ENCODE results near the gene ATG9B.

The ATG9B gene, protein sequence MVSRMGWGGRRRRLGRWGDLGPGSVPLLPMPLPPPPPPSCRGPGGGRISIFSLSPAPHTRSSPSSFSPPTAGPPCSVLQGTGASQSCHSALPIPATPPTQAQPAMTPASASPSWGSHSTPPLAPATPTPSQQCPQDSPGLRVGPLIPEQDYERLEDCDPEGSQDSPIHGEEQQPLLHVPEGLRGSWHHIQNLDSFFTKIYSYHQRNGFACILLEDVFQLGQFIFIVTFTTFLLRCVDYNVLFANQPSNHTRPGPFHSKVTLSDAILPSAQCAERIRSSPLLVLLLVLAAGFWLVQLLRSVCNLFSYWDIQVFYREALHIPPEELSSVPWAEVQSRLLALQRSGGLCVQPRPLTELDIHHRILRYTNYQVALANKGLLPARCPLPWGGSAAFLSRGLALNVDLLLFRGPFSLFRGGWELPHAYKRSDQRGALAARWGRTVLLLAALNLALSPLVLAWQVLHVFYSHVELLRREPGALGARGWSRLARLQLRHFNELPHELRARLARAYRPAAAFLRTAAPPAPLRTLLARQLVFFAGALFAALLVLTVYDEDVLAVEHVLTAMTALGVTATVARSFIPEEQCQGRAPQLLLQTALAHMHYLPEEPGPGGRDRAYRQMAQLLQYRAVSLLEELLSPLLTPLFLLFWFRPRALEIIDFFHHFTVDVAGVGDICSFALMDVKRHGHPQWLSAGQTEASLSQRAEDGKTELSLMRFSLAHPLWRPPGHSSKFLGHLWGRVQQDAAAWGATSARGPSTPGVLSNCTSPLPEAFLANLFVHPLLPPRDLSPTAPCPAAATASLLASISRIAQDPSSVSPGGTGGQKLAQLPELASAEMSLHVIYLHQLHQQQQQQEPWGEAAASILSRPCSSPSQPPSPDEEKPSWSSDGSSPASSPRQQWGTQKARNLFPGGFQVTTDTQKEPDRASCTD

DNA sequence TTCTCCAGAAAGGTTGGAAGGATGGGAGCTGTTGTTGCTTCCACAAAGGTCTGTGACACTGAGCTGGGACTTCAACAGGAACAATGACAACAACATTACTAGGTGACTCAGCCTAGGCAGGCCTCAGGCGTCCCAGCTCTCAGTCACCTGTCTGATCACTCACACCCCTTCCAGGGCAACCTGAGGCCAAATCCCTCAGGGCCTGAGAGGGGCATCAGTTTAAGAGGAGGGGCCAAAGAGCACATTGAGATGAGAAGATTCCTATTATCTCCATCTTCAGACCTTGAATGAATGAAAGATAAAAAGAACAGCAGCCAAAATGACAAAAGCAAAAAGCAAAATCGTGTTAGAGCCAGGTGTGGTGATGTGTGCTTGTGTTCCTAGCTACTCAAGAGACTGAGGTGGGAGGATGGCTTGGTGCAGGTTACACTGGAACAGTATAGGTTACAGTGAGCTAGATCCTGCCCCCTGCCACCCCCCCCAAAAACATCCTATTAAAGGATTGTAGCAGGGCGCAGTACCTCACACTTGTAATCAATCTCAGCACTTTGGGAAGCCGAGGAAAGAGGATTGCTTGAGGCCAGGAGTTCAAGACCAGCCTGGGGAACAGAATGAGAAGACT is at the start of gene ATG9B:
ATG9B (minus strand) TSS at position 60 of the 622 bp plus-strand sequence. CDS start 71 bp downstream, outside the sequence.
- DNase-seq = no peak

- no peak for DNase-seq
Observed at GRCh38 chr7:151073990-151074389, 49.7 kb upstream of the ATG9B start.

- no peak for DNase-seq
Observed at GRCh38 chr7:151071032-151071866, 47.0 kb upstream of the ATG9B start.

DNA sequence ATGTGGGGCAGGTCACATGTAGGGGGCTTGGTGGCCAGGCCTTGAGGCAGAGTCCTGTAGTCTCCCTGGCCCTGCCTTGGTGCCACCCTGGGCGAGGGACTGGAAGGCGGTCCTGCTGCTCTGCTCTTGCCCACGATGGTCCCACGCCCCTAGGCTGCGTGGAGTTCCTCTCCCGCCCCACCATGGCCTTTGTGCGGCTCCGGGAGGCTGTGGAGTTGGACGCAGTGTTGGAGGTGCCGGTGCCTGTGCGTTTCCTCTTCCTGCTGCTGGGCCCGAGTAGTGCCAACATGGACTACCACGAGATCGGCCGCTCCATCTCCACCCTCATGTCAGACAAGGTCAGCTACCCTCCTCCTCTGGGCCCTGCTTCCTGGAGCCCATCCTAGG is 46.3 kb upstream of the ATG9B start:
- DNase-seq = no peak

GRCh38 chr7:151069841-151070573 is 45.7 kb upstream of the ATG9B start:
- DNase-seq = no peak

DNA sequence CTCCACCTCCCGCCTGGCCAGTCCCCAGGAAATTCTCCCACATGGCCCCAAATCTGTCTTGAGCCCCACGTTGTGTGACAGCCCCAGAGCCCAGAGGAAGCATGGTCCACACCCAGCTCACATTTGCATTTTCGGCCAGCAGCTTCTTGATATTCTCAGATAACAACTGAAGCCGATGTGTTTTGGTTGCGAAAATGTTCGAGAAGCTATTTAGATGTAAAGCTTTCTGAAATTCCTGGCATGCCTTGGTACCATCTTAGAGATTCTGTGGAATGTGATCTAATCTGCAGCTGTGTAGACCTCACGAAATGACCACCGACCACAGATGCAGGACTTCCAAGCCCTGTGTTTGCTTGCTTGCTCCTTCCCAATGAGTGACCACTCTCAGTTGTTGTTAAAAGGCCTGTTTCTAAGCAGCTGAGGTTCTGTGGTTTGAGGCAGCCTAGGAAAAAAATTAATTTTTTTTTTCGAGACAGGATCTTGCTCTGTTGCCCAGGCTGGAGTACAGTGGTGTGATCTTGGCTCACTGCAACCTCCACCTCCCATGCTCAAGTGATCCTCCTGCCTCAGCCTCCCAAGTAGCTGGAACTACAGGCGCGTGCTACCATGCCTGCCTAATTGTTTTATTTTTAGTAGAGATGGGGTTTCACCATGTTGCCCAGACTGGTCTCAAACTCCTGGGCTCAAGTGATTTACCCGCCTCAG is 43.9 kb upstream of the ATG9B start:
- DNase-seq = no peak

GRCh38 chr7:151066273-151066974 is 42.1 kb upstream of the ATG9B start:
- no peak for DNase-seq

- DNase-seq = no peak
Observed at GRCh38 chr7:151065516-151065915, 41.2 kb upstream of the ATG9B start.

GRCh38 chr7:151064993-151065392 is 40.7 kb upstream of the ATG9B start:
- no peak for DNase-seq

DNA sequence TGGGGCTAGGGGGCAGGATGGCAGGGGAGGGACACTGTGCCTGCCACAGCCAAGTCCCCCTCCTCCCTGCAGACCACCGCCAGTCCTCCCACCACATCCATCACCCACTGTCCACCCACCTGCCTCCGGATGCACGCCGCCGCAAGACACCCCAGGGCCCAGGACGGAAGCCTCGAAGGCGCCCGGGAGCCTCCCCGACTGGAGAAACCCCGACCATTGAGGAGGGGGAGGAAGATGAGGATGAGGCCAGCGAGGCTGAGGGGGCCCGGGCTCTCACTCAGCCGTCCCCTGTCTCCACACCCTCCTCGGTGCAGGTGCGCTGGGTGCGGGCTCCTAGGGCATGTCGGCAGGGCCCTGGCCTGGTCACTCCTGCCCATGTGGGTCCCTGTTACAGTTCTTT is 40.2 kb upstream of the ATG9B start:
- no peak for DNase-seq

GRCh38 chr7:151063212-151063561 is 38.9 kb upstream of the ATG9B start:
- DNase-seq = no peak

DNA sequence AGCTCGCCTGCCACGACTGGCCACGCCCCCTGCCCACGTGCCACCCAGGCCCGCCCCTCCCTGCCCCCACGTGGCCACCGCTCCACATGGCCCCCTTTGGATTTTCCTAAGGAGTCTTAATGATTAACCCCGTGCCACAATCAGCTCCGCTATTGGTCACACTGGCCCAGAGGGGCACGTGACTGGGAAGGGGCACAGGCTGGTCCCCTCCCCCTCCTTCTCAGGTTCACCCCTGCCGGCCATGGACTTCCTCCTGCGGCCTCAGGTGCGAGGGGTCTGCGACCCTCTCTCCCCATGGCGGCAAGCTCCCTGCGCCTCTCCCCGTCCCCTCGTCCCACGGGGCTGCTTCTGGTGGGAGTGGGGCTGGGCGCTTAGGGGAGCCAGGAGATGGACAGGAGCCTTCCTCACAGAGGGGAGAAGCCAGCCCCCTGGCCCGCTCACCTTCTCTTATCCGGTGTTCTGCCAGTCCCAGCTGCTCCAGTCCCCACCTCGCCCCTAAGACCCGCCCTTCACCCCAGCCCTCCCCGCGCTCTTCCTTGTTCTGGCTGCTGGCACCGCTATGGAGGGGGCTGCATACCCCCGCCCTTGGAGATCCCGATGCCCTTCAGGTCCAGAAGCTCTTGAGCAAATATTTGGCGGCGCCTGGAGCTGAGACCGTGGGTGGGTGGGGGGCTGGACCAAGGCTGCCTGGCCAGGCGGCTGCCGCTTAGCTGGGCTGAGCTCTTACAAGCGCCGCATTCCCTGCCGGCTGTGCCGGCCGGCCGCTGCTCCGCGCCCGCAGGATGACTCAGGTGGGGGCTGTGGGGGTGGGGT is 38.3 kb upstream of the ATG9B start:
- peak; percentile 85 for DNase-seq

GRCh38 chr7:151062111-151062398 is 37.8 kb upstream of the ATG9B start:
- no peak for DNase-seq

GRCh38 chr7:151061213-151062110 is 37.2 kb upstream of the ATG9B start:
- no peak for DNase-seq

DNA sequence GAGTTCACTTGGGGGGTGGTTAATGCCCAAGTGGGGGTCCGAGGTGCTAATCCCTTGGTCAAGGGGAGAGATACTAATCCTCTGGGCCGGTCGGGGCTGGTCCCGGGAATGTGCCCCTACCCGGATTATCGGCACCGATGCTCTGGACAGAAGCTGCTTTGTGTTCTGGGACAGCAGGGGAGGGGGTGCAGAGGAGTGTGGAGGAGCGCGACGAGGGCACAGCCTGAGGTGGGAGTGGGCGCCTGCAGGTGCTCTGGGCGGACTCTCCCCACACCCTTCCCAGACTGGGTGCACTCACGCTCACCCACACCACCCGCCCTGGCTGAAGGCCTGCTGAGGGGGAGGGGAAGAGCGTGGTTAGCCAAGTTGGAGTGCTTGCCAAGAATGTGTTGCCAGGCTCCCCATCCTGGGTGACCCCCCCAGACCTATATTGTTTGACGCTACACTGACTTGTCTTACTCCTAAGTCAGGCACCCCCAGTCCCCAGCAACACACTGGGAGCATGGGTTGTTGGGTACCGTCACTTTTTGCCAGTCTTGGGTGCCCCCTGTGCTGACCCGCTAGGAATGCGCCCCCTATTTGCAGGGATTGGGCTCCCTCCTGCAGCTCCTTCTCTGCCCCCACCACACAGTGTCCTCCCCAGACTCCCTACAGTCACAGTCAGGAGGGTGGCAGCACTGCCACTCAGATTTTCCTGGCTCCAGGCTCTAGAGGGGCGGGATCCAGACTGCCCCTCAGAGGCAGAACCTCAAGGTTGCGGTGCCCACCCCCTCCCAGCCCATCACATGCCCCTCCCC is 36.3 kb upstream of the ATG9B start:
- DNase-seq = peak; percentile 51

GRCh38 chr7:151060113-151060415 is 35.8 kb upstream of the ATG9B start:
- DNase-seq = no peak

DNA sequence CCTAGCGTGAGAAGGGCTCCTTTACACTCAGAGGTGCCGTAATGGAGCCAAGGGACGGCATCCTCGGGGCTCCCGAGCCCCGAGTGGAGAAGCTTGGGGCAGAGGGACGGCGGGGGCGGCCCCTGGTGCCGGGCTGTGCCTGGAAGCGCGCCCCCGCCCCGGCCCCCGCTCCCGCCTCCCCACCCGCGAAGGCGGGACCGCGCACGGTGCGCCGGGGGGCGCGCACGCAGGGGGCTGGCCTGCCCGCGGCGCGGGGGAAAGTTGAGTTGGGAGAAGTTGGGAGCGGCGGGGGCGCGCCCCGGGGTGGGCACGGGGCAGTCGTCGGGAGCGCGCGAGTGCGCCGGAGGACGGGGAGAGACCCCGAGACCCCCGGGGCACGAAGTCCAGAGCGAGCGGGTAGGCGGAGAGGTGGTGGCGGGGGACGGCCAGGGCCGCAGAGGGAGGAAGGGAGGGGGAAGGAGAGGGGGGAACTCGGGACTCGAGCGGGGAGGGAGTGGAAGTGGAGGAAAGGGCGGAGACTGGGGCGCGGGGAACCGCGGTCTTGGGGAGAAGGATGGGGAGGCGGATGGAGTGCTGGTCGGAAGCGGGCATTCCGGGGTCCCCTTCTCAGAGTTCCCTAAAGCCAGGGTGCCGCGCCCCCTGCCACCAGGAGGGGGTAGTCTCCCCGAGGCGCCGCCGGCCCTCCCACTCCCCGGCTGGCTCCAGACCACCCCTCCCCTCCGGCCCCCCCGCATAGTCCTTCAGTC is 35.2 kb upstream of the ATG9B start, which contains the start of gene SLC4A2:
SLC4A2 (plus strand) TSS at position 223 of the 746 bp plus-strand sequence. CDS start 2,399 bp downstream, outside the sequence.
- peak; percentile 62 for DNase-seq

Data from kidney glomerular epithelial cell (primary cell).